Measurements from ENCODE around the gene ILF3.

Gene ILF3

GRCh38 chr19:10717356-10718204 is 63.4 kb downstream of the ILF3 start, which contains the start of gene DNM2:
DNM2 (plus strand) TSS chr19:10718079; CDS start chr19:10718243, 164 bp downstream.
- TF ChIP-seq CTCF (IDR thresholded peaks at IDR 0.05), result peak; percentile 79
- H3K4me1 ChIP-seq (ENCODE audit: control insufficient read depth in 1 of 2, insufficient read depth in 1 of 2, low read depth in 1 of 2, low read length in 1 of 2), result peaks cover 33 to 46% of the 10 kb centered on the region in 2 experiments

GRCh38 chr19:10718205-10719196 is 64.4 kb downstream of the ILF3 start:
- no peaks in the 10 kb centered on the region for H3K27me3 ChIP-seq

More at GRCh38 chr19:10717356-10718204, 63.4 kb downstream of the ILF3 start, which contains the start of gene DNM2:
- H3K4me3 ChIP-seq (ENCODE audit: low read depth in 1 of 2, low read length in 1 of 2), result peak within 1 kb of the TSS; percentile 97 to 99
- H3K9me3 ChIP-seq, result no peaks in the 10 kb centered on the region
- H3K27me3 ChIP-seq, result no peaks in the 10 kb centered on the region
- H3K36me3 ChIP-seq, result no peaks in the 10 kb centered on the region
- peak within 1 kb of the TSS; percentile 97 for H3K27ac ChIP-seq

GRCh38 chr19:10719466-10719961 is 65.4 kb downstream of the ILF3 start:
- peak overlapping the region; percentile 97 for H3K27ac ChIP-seq
- H3K27me3 ChIP-seq, result no peaks in the 10 kb centered on the region
- H3K36me3 ChIP-seq, result peaks cover 4% of the 10 kb centered on the region
- H3K4me3 ChIP-seq (ENCODE audit: low read depth in 1 of 2, low read length in 1 of 2), result peak overlapping the region; percentile 97 to 99
- peaks cover 37 to 60% of the 10 kb centered on the region in 2 experiments for H3K4me1 ChIP-seq (ENCODE audit: control insufficient read depth in 1 of 2, insufficient read depth in 1 of 2, low read depth in 1 of 2, low read length in 1 of 2)
- no peak for TF ChIP-seq CTCF (IDR thresholded peaks at IDR 0.05)
- H3K9me3 ChIP-seq, result no peaks in the 10 kb centered on the region

More at GRCh38 chr19:10718205-10719196, 64.4 kb downstream of the ILF3 start:
- peak overlapping the region; percentile 97 for H3K27ac ChIP-seq
- H3K4me1 ChIP-seq (ENCODE audit: control insufficient read depth in 1 of 2, insufficient read depth in 1 of 2, low read depth in 1 of 2, low read length in 1 of 2), result peaks cover 34 to 49% of the 10 kb centered on the region in 2 experiments
- TF ChIP-seq CTCF (IDR thresholded peaks at IDR 0.05), result no peak
- no peaks in the 10 kb centered on the region for H3K36me3 ChIP-seq
- peak overlapping the region; percentile 97 to 99 for H3K4me3 ChIP-seq (ENCODE audit: low read depth in 1 of 2, low read length in 1 of 2)
- no peaks in the 10 kb centered on the region for H3K9me3 ChIP-seq

- peaks cover 37 to 68% of the 10 kb centered on the region in 2 experiments for H3K4me1 ChIP-seq (ENCODE audit: control insufficient read depth in 1 of 2, insufficient read depth in 1 of 2, low read depth in 1 of 2, low read length in 1 of 2)
- peak overlapping the region; percentile 97 for H3K27ac ChIP-seq
Observed at GRCh38 chr19:10720607-10721125, 66.5 kb downstream of the ILF3 start.

More at GRCh38 chr19:10720607-10721125, 66.5 kb downstream of the ILF3 start:
- no peak for TF ChIP-seq CTCF (IDR thresholded peaks at IDR 0.05)
- H3K4me3 ChIP-seq (ENCODE audit: low read depth in 1 of 2, low read length in 1 of 2), result peak overlapping the region in 1 of 2 experiments; percentile 97
- peaks cover 4% of the 10 kb centered on the region for H3K36me3 ChIP-seq
- no peaks in the 10 kb centered on the region for H3K27me3 ChIP-seq
- H3K9me3 ChIP-seq, result no peaks in the 10 kb centered on the region

All from neutrophil (primary cell).